Activated CD8-positive, alpha-beta T cell treated with anti-CD3 and anti-CD28 coated beads for 36 hours (primary cell): Measurements from ENCODE around the gene HES1. TPM values are rescaled to one million over a fixed set of nuclear protein-coding genes. Genes with fewer than 3 reads are reported as not detected.

ENCODE experiments used
- ATAC-seq: fragments of 200-7000 bp; cut with Tn5 transposase; one replicate; pipeline ENCODE4 v1.10.0; 2021; ENCODE audit warnings: mild to moderate bottlenecking, moderate library complexity
- CTCF ChIA-PET: fragments of 350-600 bp; sonication (Branson Sonifier 250); formaldehyde crosslinking; loops from one replicate; lab custom pipeline; 2021; ENCODE audit warnings: antibody characterized with exemption; lab: Charles Lee
- POLR2A ChIA-PET: fragments of 350-600 bp; sonication (Branson Sonifier 250); formaldehyde crosslinking; loops from one replicate; lab custom pipeline; 2021; ENCODE audit warnings: antibody characterized with exemption; lab: Charles Lee
- DNase-seq: peaks from one replicate; pipeline ENCODE4 v3.0.0-alpha.2; 2020
- H3K27ac Mint-ChIP-seq: one replicate; pipeline ENCODE4 v1.8.0; 2021; ENCODE audit warnings: mild to moderate bottlenecking, mixed read lengths
- H3K27me3 Mint-ChIP-seq: one replicate; pipeline ENCODE4 v1.8.0; 2021; ENCODE audit warnings: mixed read lengths
- H3K36me3 Mint-ChIP-seq: one replicate; pipeline ENCODE4 v1.8.0; 2021; ENCODE audit warnings: low read depth, mixed read lengths
- H3K4me1 Mint-ChIP-seq: one replicate; pipeline ENCODE4 v1.8.0; 2021; ENCODE audit warnings: low read depth, mixed read lengths
- H3K4me3 Mint-ChIP-seq: one replicate; pipeline ENCODE4 v1.8.0; 2021; ENCODE audit warnings: mild to moderate bottlenecking, moderate library complexity, mixed read lengths
- H3K9me3 Mint-ChIP-seq: one replicate; pipeline ENCODE4 v1.8.0; 2021; ENCODE audit warnings: mixed read lengths
- CTCF ChIP-seq: fragments of 200-600 bp; IDR thresholded peaks from one replicate; pipeline ENCODE4 v1.8.0; 2022; ENCODE audit warnings: antibody characterized with exemption, mild to moderate bottlenecking
- intact Hi-C: fragments of 100-400 bp; cut with micrococcal nuclease; formaldehyde crosslinking; loops from one replicate; pipeline ENCODE4 v1.10.0; 2022
- total RNA-seq, 2 experiments: library from RNA; stranded (reverse); gene quantifications; one replicate each; pipeline ENCODE4 v1.2.3, GENCODE V29; 2021

The HES1 gene
- total RNA-seq, 2 experiments from 2014 or later: not detected

- ATAC-seq: no peak
Measured at GRCh38 chr3:194163697-194164096, 27.7 kb downstream of the HES1 start.

DNA sequence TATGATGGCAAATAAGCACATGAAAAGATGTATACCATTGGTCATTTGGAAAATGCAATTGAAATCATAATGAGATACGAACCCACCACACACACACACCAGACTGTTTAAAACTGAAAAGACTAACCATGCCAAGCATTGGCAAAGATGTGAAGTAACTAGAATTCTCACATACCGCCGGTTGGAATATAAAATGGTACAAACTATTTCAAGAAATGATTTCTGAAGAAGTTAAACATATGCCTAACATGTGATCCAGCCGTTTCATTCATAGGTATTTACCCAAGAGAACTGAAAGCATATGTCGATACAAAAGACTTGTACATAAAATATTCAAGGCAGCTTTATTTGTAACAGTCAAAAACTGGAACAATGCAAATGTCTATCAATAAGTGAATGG is 28.9 kb downstream of the HES1 start:
- DNase-seq: no peak
- TF ChIP-seq CTCF: no peak
- ATAC-seq: no peak
- CTCF ChIA-PET: no interaction called here
- H3K27ac Mint-ChIP-seq: no peak overlapping the region
- H3K36me3 Mint-ChIP-seq: no peaks in the 10 kb centered on the region
- H3K4me3 Mint-ChIP-seq: no peak overlapping the region
- POLR2A ChIA-PET: no interaction called here
- intact Hi-C loops: no loop called here
- peaks cover 21% of the 10 kb centered on the region for H3K27me3 Mint-ChIP-seq
- H3K9me3 Mint-ChIP-seq: no peaks in the 10 kb centered on the region
- no peaks in the 10 kb centered on the region for H3K4me1 Mint-ChIP-seq

More at GRCh38 chr3:194163697-194164096, 27.7 kb downstream of the HES1 start:
- Mint-ChIP-seq H3K36me3 (no peaks in the 10 kb centered on the region), H3K4me3 (no peak overlapping the region), H3K9me3 (no peaks in the 10 kb centered on the region), H3K27ac (no peak overlapping the region), H3K27me3 (peaks cover 17% of the 10 kb centered on the region), H3K4me1 (no peaks in the 10 kb centered on the region)
- ChIA-PET CTCF (no interaction called here), POLR2A (no interaction called here)
- no peak for TF ChIP-seq CTCF
- no peak for DNase-seq
- intact Hi-C loops: no loop called here

DNA sequence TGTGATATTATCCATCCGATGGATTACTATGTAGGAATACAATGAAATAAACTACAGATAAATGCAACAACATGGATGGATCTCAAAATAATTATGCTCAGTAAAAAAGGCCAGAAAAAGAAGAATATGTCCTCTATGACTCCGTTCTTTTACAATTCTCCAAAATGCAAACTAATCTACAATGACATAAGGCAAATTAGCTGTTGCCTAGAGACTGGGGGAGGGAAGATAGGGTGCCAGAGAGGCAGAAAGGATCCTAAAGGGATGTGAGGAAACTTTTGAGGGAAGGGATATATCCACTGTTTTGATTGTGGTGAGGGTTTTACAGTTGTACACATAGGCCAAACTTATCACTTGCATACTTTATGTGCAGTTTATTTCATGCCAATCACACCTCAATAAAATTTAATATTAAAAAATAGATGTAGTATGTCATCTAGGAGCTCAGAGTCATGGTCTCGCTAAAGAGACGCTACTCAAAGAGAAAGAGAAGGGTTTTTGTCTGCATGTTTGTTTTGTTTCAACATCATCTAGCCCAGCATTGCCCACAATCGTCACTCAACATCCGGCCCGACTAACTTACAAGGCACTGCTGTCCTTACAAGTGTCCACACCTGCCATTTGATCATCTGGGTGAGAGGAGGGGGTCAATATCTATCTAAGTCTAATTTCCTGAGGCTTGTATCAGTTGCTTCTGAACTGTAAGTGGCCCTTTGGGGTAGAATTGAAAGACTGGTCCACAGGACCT is 29.5 kb downstream of the HES1 start:
- H3K36me3 Mint-ChIP-seq: no peaks in the 10 kb centered on the region
- no peaks in the 10 kb centered on the region for H3K9me3 Mint-ChIP-seq
- DNase-seq (no peak), ATAC-seq (no peak)
- peaks cover 21% of the 10 kb centered on the region for H3K27me3 Mint-ChIP-seq
- H3K4me3 Mint-ChIP-seq: no peak overlapping the region
- no peak overlapping the region for H3K27ac Mint-ChIP-seq
- POLR2A ChIA-PET: no interaction called here
- intact Hi-C loops: no loop called here
- no peaks in the 10 kb centered on the region for H3K4me1 Mint-ChIP-seq
- CTCF ChIA-PET: no interaction called here
- no peak for TF ChIP-seq CTCF

DNA sequence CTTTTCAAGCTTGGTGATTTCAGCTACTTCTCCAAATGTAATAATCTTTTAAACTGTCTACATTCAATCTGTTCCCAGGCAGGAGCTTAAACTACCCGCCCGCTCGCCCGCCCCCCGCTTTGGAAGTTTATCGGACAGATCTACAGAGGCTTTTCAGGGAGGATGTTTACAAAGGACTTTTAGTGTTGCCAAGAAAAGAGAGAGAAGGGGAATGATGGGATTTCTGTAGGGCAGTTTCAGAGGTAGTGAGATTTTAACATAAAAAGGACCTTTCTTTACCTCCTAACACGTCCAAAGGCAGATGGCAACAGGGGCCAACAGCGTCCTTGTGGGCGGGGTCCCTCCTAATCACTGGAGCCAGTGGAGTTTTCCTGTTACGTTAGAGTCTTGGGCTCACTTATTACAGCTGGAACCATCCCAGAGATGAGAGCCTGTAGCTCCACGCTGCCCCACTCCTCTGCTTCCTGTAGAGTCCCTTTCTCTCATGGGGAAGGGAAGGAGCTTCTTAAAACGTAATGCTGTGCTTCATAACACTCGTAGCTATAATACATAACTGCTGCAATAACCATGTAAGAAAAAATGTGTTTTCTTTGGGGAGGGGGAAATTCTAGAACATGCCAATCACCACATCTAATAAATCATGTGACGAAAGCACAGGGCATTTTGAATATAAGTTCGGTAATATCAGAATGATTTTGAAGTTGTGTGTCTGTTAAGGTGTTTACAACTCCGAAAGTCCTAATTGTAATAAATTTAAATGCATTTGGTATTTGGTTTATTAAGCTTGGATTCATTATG is 30.9 kb downstream of the HES1 start:
- no peak for ATAC-seq
- intact Hi-C loops: no loop called here
- no peak for TF ChIP-seq CTCF
- Mint-ChIP-seq H3K27me3 (peaks cover 19% of the 10 kb centered on the region), H3K4me1 (no peaks in the 10 kb centered on the region), H3K36me3 (no peaks in the 10 kb centered on the region), H3K9me3 (no peaks in the 10 kb centered on the region), H3K27ac (no peak overlapping the region), H3K4me3 (no peak overlapping the region)
- ChIA-PET CTCF (interaction anchor here (0.6 to 1.0 kb wide), 3 partner anchors 149 to 202 kb away, joined by 3 to 5 read pairs (median 3); no protein-coding TSS in a partner anchor), POLR2A (no interaction called here)
- no peak for DNase-seq
